Prostate gland (tissue), 2 donors: ENCODE data around the gene OLFM3. TPM values are rescaled to one million over a fixed set of nuclear protein-coding genes. Genes with fewer than 3 reads are reported as not detected.

ENCODE experiments used
- DNase-seq: peaks from one replicate; pipeline ENCODE4 v3.0.0-alpha.2; 2019; ENCODE audit warnings: low spot score
- H3K27ac ChIP-seq, 2 donors: fragments of 200-600 bp; sonication (generic); 2 replicates each; pipeline ENCODE4 v1.5.1; 2017 to 2019
- H3K27me3 ChIP-seq: fragments of 200-600 bp; sonication (generic); replicated peaks from 2 replicates; pipeline ENCODE4 v1.5.1; 2019; ENCODE audit not compliant: insufficient read depth
- H3K36me3 ChIP-seq, 2 donors: fragments of 200-600 bp; sonication (generic); 1 replicate in 1 of 2; 2 replicates in 1 of 2; pipeline versions ENCODE4 v1.5.1 to v1.8.1; 2017 to 2019
- H3K4me1 ChIP-seq: fragments of 200-600 bp; sonication (generic); replicated peaks from 2 replicates; pipeline ENCODE4 v1.5.1; 2019
- H3K4me3 ChIP-seq, 2 donors: fragments of 200-600 bp; sonication (generic); 2 replicates each; pipeline ENCODE4 v1.5.1; 2017 to 2019
- H3K9me3 ChIP-seq: fragments of 200-600 bp; sonication (generic); 2 replicates; pipeline ENCODE4 v1.5.1; 2017
- POLR2A ChIP-seq: fragments of 450-650 bp; IDR thresholded peaks from one replicate; pipeline ENCODE4 v1.6.1; 2016; ENCODE audit warnings: antibody characterized with exemption, mild to moderate bottlenecking
- POLR2AphosphoS5 ChIP-seq: sonication (generic); formaldehyde crosslinking; IDR thresholded peaks from one replicate; pipeline ENCODE4 v1.6.1; 2017; ENCODE audit warnings: antibody characterized with exemption
- WGBS: methylation state at CpG from one replicate; pipeline ENCODE4 v1.1.5; 2018; 5-methylcytosine and 5-hydroxymethylcytosine counted together
- intact Hi-C: fragments of 100-400 bp; cut with DNase I; formaldehyde crosslinking; loops from one replicate; pipeline ENCODE4 v1.14.2; 2022
- total RNA-seq, 2 donors: library from RNA; depleted of rRNA; stranded (reverse); fragments of >200 nt; gene quantifications; one replicate each; pipeline ENCODE4 v1.1.0, GENCODE V29; 2016
- TF ChIP-seq, protein P1 (sequence below), 4 experiments: fragments of 200-600 bp in 2 of 4; fragments of 450-650 bp in 2 of 4; sonication (generic) in 2 of 4; IDR thresholded peaks; 1 replicate in 3 of 4; 2 replicates in 1 of 4; pipeline ENCODE4 v1.5.1; 2016 to 2019; ENCODE audit warnings: antibody characterized with exemption in 4 of 4, mild to moderate bottlenecking in 2 of 4, moderate library complexity in 2 of 4

The OLFM3 gene
- total RNA-seq, 2 donors from 2014 or later, result not detected

DNA sequence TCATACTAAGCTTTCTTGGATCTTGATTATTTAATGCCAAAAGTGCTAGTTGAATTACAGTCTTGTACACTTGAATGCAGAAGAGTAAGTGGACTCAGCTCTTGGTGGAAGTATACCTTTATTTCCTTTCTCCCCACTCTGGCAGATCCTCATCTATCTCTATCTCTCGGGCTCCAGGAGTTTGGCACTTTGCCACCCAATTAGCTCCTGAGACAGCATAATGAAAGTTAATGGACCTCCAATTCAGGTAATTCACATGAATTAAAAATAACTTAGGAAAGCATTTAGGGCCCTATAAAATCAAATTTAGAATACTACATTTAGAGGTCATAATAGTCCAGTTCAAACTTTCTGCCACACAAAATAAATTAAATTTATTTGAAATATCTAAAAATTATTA lies 67.4 kb downstream of the OLFM3 start:
- no peak overlapping the region for H3K4me3 ChIP-seq
- no peak for TF ChIP-seq POLR2A
- TF ChIP-seq POLR2AphosphoS5, result no peak
- TF ChIP-seq, protein P1, sequence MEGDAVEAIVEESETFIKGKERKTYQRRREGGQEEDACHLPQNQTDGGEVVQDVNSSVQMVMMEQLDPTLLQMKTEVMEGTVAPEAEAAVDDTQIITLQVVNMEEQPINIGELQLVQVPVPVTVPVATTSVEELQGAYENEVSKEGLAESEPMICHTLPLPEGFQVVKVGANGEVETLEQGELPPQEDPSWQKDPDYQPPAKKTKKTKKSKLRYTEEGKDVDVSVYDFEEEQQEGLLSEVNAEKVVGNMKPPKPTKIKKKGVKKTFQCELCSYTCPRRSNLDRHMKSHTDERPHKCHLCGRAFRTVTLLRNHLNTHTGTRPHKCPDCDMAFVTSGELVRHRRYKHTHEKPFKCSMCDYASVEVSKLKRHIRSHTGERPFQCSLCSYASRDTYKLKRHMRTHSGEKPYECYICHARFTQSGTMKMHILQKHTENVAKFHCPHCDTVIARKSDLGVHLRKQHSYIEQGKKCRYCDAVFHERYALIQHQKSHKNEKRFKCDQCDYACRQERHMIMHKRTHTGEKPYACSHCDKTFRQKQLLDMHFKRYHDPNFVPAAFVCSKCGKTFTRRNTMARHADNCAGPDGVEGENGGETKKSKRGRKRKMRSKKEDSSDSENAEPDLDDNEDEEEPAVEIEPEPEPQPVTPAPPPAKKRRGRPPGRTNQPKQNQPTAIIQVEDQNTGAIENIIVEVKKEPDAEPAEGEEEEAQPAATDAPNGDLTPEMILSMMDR (IDR thresholded peaks at IDR 0.05), result no peak
- intact Hi-C loops, result no loop called here
- H3K36me3 ChIP-seq, result no peaks in the 10 kb centered on the region
- H3K9me3 ChIP-seq, result no peaks in the 10 kb centered on the region
- no peak for DNase-seq
- H3K4me1 ChIP-seq, result no peaks in the 10 kb centered on the region
- WGBS, result 14% methylated on average over 1 of the region's 1 CpG
- no peak overlapping the region for H3K27ac ChIP-seq
- no peaks in the 10 kb centered on the region for H3K27me3 ChIP-seq

DNA sequence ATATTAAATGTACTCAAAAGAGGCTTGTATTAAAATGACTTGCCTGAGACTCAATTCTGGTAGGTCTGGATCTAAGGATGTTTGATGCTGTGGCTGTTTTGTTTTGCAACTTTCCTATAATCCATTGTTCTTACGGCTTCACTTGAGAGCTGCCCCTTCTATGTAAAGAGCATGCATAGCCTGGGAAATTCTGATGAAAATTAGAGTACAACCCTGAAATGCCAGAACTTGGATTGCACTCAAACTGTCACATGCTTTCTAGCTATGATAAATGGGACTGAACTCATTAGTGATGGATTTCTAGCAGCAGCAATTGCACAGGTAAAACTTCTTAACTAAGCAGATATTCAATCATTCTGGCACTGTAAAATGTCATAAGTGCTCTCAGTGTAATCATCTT lies 67.9 kb downstream of the OLFM3 start:
- Histone ChIP-seq H3K27me3 (no peaks in the 10 kb centered on the region), H3K36me3 (no peaks in the 10 kb centered on the region), H3K4me3 (no peak overlapping the region), H3K27ac (no peak overlapping the region), H3K4me1 (no peaks in the 10 kb centered on the region), H3K9me3 (no peaks in the 10 kb centered on the region)
- DNase-seq, result no peak
- 73% methylated on average over 1 of the region's 1 CpG for WGBS
- TF ChIP-seq POLR2AphosphoS5, result no peak
- TF ChIP-seq, protein P1 (IDR thresholded peaks at IDR 0.05), result no peak
- TF ChIP-seq POLR2A, result no peak
- intact Hi-C loops, result no loop called here

DNA sequence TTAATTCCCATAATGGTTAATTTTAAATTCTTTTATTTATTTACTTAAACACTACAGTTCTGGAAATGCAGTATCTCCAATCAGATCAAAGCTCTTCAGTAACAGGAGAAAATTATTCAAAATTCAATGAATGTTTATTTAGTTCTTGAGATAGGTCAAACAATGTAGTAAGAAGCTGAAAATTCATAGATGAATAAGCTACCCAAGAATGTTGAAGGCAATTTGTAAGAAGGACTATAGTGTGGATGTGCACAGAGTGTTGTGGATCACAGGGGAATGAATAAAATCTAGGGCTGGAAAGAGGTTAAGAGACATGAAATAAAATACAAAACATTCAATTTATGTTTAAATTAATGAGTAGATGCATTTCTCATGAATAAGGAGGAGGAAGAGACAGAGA lies 72.0 kb downstream of the OLFM3 start:
- H3K4me1 ChIP-seq, result no peaks in the 10 kb centered on the region
- no peak for TF ChIP-seq POLR2A
- TF ChIP-seq, protein P1 (IDR thresholded peaks at IDR 0.05), result no peak
- no peak for TF ChIP-seq POLR2AphosphoS5
- H3K9me3 ChIP-seq, result no peaks in the 10 kb centered on the region

DNA sequence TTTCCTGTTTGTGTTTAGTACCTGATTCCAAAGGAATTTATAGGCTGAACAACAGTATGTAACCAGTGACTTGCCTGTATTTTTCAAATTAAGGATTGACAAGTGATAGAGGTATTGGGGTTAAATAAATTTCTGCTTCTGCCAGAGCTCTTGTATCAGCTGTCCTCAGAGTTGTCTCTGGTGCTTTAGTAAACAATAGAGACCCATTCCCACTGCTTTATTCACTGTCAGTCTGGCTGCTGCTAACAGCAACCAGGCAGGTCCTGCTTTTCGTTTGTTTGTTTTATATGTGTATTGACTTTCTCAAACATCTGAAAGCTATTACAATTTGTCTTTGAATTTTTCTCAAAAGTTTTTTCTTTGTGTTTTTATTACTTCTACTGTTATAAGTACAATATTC lies 76.1 kb downstream of the OLFM3 start:
- Histone ChIP-seq H3K27me3 (no peaks in the 10 kb centered on the region), H3K9me3 (no peaks in the 10 kb centered on the region), H3K4me3 (no peak overlapping the region), H3K36me3 (no peaks in the 10 kb centered on the region), H3K27ac (no peak overlapping the region), H3K4me1 (no peaks in the 10 kb centered on the region)
- intact Hi-C loops, result no loop called here
- DNase-seq, result no peak
- 38% methylated on average over 1 of the region's 1 CpG for WGBS
- TF ChIP-seq POLR2AphosphoS5 (no peak), POLR2A (no peak)
- TF ChIP-seq, protein P1 (IDR thresholded peaks at IDR 0.05), result no peak

More for the DNA sequence above, 72.0 kb downstream of the OLFM3 start:
- intact Hi-C loops, result no loop called here
- no peak overlapping the region for H3K27ac ChIP-seq
- H3K27me3 ChIP-seq, result no peaks in the 10 kb centered on the region
- H3K36me3 ChIP-seq, result no peaks in the 10 kb centered on the region
- no peak overlapping the region for H3K4me3 ChIP-seq
- DNase-seq, result no peak

DNA sequence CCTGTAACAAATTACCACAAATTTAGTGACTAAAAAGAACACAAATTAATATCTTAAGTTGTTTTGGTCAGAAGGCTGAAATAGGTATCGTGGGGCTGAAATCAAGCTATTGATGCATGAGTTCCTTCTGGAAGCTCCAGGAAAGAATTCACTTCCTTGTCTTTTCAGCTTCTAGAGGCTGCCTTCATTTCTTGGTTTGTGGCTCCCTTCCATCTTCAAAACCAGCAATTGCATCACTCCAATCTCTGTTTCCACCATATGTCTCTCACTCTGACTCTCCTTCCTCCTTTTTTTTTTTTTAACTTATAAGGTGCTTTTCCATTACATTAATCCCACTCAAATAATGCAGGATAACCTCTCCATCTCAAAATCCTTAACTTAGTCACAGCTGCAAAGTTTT lies 78.4 kb downstream of the OLFM3 start:
- intact Hi-C loops, result no loop called here
- 97% methylated on average over 1 of the region's 1 CpG for WGBS
- H3K36me3 ChIP-seq, result no peaks in the 10 kb centered on the region

More for the DNA sequence above, 78.4 kb downstream of the OLFM3 start:
- H3K4me1 ChIP-seq, result no peaks in the 10 kb centered on the region
- no peak overlapping the region for H3K27ac ChIP-seq
- H3K4me3 ChIP-seq, result no peak overlapping the region
- no peak for DNase-seq
- H3K9me3 ChIP-seq, result no peaks in the 10 kb centered on the region
- TF ChIP-seq POLR2AphosphoS5, result no peak
- TF ChIP-seq, protein P1 (IDR thresholded peaks at IDR 0.05), result no peak
- no peak for TF ChIP-seq POLR2A
- H3K27me3 ChIP-seq, result no peaks in the 10 kb centered on the region
